Neural progenitor cell (in vitro differentiated cells): Measurements from ENCODE around the gene DPT. TPM values are rescaled to one million over a fixed set of nuclear protein-coding genes. Genes with fewer than 3 reads are reported as not detected.

Experiments used
- DNase-seq: peaks from one replicate; pipeline ENCODE4 v3.0.0-alpha.2; 2016; ENCODE audit warnings: low spot score
- H2AFZ ChIP-seq: fragments of 200-600 bp; sonication (generic); replicated peaks from 2 replicates; pipeline ENCODE4 v1.6.1; 2016; ENCODE audit warnings: antibody characterized with exemption
- H3F3A ChIP-seq: fragments of 200-600 bp; sonication (generic); 2 replicates; pipeline ENCODE4 v1.6.1; 2016; ENCODE audit warnings: antibody characterized with exemption, low read depth
- H3K27ac ChIP-seq: fragments of 200-600 bp; sonication (generic); 2 replicates; pipeline ENCODE4 v1.5.1; 2016; ENCODE audit warnings: mild to moderate bottlenecking
- H3K27me3 ChIP-seq: fragments of 200-600 bp; sonication (generic); 2 replicates; pipeline ENCODE4 v1.6.1; 2016; ENCODE audit warnings: mild to moderate bottlenecking, moderate library complexity
- H3K36me3 ChIP-seq: fragments of 200-600 bp; sonication (generic); 2 replicates; pipeline ENCODE4 v1.5.1; 2016
- H3K4me1 ChIP-seq: fragments of 200-600 bp; sonication (generic); 2 replicates; pipeline ENCODE4 v1.6.1; 2016; ENCODE audit warnings: mixed run types
- H3K4me2 ChIP-seq: fragments of 200-600 bp; sonication (generic); 2 replicates; pipeline ENCODE4 v1.6.1; 2016
- H3K4me3 ChIP-seq: fragments of 200-600 bp; sonication (generic); 2 replicates; pipeline ENCODE4 v1.5.1; 2016
- H3K79me2 ChIP-seq: fragments of 200-600 bp; sonication (generic); 2 replicates; pipeline ENCODE4 v1.6.1; 2016; ENCODE audit warnings: low read depth
- H3K9ac ChIP-seq: fragments of 200-600 bp; sonication (generic); 2 replicates; pipeline ENCODE4 v1.6.1; 2016
- H3K9me3 ChIP-seq: fragments of 200-600 bp; sonication (generic); 2 replicates; pipeline ENCODE4 v1.5.1; 2016; ENCODE audit warnings: low read depth
- H4K20me1 ChIP-seq: fragments of 200-600 bp; sonication (generic); 2 replicates; pipeline ENCODE4 v1.6.1; 2016; ENCODE audit warnings: low read depth
- H3K27ac Mint-ChIP-seq: 3 replicates; pipeline ENCODE4 v1.8.0; 2021; ENCODE audit warnings: mixed read lengths
- H3K27me3 Mint-ChIP-seq: 2 replicates; pipeline ENCODE4 v1.8.0; 2022; ENCODE audit warnings: low read depth, mild to moderate bottlenecking, inconsistent platforms, moderate library complexity, mixed read lengths; ENCODE audit not compliant: insufficient read depth
- H3K36me3 Mint-ChIP-seq: 3 replicates; pipeline ENCODE4 v1.8.0; 2021; ENCODE audit warnings: mixed read lengths
- H3K4me1 Mint-ChIP-seq: 3 replicates; pipeline ENCODE4 v1.8.0; 2021; ENCODE audit warnings: mixed read lengths
- H3K4me3 Mint-ChIP-seq: 3 replicates; pipeline ENCODE4 v1.8.0; 2021; ENCODE audit warnings: mild to moderate bottlenecking, moderate library complexity, mixed read lengths
- H3K9me3 Mint-ChIP-seq: 3 replicates; pipeline ENCODE4 v1.8.0; 2020; ENCODE audit warnings: mixed read lengths
- EZH2 ChIP-seq: fragments of 200-600 bp; sonication (generic); IDR thresholded peaks from 2 replicates; pipeline ENCODE4 v1.6.1; 2017; ENCODE audit warnings: antibody characterized with exemption, mild to moderate bottlenecking, moderate library complexity
- EZH2phosphoT487 ChIP-seq: fragments of 200-600 bp; sonication (generic); IDR thresholded peaks from 2 replicates; pipeline ENCODE4 v1.6.1; 2017; ENCODE audit warnings: antibody characterized with exemption
- total RNA-seq: library from RNA; depleted of rRNA; stranded (reverse); fragments of >200 nt; gene quantifications from 2 replicates; pipeline ENCODE4 v1.2.3, GENCODE V29; 2015; ENCODE audit warnings: low replicate concordance
- TF ChIP-seq, protein P1 (sequence below): fragments of 200-600 bp; sonication (generic); IDR thresholded peaks from 2 replicates; pipeline ENCODE4 v1.5.1; 2017; ENCODE audit warnings: antibody characterized with exemption, mild to moderate bottlenecking

DPT gene
- total RNA-seq, 1 donor from 2014 or later = not detected

DNA sequence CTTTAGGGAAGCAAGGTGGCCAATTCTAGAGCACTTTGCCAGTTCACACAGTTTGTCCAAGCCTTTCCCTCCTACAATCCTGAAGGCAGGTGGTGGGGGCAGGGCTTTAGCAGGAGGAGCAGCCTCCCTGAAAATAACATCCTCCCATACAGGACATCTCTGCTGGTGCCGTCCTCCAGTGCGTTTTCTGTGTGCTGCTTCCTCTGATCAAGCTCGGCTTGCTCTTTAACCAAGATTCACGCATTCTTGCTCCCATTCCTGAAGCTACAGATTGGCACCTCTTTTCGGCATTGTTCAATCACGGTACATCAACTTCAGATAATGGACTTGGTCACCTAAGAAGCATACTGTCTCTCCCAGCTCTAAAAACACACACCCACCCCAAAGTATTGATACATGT is 7.5 kb upstream of the DPT start:
- H4K20me1 ChIP-seq = no peaks in the 10 kb centered on the region
- no peaks in the 10 kb centered on the region for H3K4me1 ChIP-seq
- Mint-ChIP-seq H3K27me3 (peaks cover 3% of the 10 kb centered on the region), H3K9me3 (no peaks in the 10 kb centered on the region), H3K4me3 (no peak overlapping the region), H3K27ac (no peak overlapping the region), H3K4me1 (no peaks in the 10 kb centered on the region), H3K36me3 (no peaks in the 10 kb centered on the region)
- no peak overlapping the region for H2AFZ ChIP-seq
- H3K79me2 ChIP-seq = no peaks in the 10 kb centered on the region
- no peak overlapping the region for H3K4me3 ChIP-seq
- H3K27me3 ChIP-seq = no peaks in the 10 kb centered on the region
- TF ChIP-seq EZH2phosphoT487 (no peak), EZH2 (no peak)
- TF ChIP-seq, protein P1, sequence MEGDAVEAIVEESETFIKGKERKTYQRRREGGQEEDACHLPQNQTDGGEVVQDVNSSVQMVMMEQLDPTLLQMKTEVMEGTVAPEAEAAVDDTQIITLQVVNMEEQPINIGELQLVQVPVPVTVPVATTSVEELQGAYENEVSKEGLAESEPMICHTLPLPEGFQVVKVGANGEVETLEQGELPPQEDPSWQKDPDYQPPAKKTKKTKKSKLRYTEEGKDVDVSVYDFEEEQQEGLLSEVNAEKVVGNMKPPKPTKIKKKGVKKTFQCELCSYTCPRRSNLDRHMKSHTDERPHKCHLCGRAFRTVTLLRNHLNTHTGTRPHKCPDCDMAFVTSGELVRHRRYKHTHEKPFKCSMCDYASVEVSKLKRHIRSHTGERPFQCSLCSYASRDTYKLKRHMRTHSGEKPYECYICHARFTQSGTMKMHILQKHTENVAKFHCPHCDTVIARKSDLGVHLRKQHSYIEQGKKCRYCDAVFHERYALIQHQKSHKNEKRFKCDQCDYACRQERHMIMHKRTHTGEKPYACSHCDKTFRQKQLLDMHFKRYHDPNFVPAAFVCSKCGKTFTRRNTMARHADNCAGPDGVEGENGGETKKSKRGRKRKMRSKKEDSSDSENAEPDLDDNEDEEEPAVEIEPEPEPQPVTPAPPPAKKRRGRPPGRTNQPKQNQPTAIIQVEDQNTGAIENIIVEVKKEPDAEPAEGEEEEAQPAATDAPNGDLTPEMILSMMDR = no peak
- H3K36me3 ChIP-seq = no peaks in the 10 kb centered on the region
- H3K27ac ChIP-seq = no peak overlapping the region
- DNase-seq = peak; percentile 7
- H3K4me2 ChIP-seq = no peak overlapping the region
- no peaks in the 10 kb centered on the region for H3F3A ChIP-seq
- H3K9ac ChIP-seq = no peak overlapping the region
- H3K9me3 ChIP-seq = no peaks in the 10 kb centered on the region

DNA sequence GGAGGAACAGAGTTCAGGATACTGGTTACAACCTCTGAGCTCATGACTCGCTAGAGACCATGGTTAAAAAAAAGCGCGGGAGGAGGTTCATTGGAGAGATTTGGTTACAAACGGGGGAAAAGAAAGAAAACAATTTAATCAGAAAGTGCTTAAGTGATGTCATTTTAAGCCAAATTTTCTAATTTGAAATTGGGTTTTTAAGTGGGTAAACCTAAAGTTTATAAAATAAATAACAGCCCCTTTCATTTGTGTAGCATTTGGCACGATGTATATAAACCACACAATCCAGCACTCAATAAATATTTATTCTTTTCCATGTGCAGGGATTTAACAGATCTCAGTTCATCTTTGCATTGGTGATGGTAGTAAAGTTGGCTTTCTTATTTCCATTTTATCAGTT is 7.0 kb upstream of the DPT start:
- Histone ChIP-seq H3K27me3 (no peaks in the 10 kb centered on the region), H3F3A (no peaks in the 10 kb centered on the region), H3K4me1 (no peaks in the 10 kb centered on the region), H3K79me2 (no peaks in the 10 kb centered on the region), H3K9ac (no peak overlapping the region), H3K36me3 (no peaks in the 10 kb centered on the region), H4K20me1 (no peaks in the 10 kb centered on the region), H3K4me3 (no peak overlapping the region), H3K27ac (no peak overlapping the region), H3K4me2 (no peak overlapping the region), H3K9me3 (no peaks in the 10 kb centered on the region), H2AFZ (no peak overlapping the region)
- Mint-ChIP-seq H3K4me3 (no peak overlapping the region), H3K4me1 (no peaks in the 10 kb centered on the region), H3K36me3 (no peaks in the 10 kb centered on the region), H3K9me3 (no peaks in the 10 kb centered on the region), H3K27me3 (peaks cover 3% of the 10 kb centered on the region), H3K27ac (no peak overlapping the region)
- no peak for TF ChIP-seq EZH2phosphoT487
- TF ChIP-seq, protein P1 = no peak
- no peak for DNase-seq

DNA sequence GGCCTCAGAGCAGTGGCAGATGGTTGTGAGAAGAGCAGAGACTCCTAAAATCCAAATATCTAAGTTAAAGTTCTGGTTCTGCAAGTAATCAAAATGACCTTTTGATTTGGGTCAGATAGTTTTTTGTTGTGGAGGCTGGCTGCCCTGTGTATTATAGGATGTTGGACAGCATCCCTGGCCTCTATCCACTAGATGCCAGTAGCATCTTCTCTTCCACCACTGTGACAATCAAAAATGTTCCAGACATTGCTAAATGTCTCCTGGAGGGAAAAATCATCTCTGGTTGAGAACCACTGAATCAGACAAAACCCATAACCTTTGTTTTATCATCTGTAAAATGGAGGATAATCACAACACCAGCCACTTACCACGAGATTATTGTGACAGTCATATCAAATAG is 5.9 kb upstream of the DPT start:
- Histone ChIP-seq H3K9ac (no peak overlapping the region), H3K4me2 (no peak overlapping the region), H3K4me1 (no peaks in the 10 kb centered on the region), H4K20me1 (no peaks in the 10 kb centered on the region), H3K9me3 (no peaks in the 10 kb centered on the region), H3K79me2 (no peaks in the 10 kb centered on the region), H3K36me3 (no peaks in the 10 kb centered on the region), H2AFZ (no peak overlapping the region), H3K4me3 (no peak overlapping the region), H3K27me3 (no peaks in the 10 kb centered on the region), H3K27ac (no peak overlapping the region), H3F3A (no peaks in the 10 kb centered on the region)
- TF ChIP-seq EZH2 (no peak), EZH2phosphoT487 (no peak)
- TF ChIP-seq, protein P1 = no peak
- no peaks in the 10 kb centered on the region for H3K36me3 Mint-ChIP-seq
- H3K9me3 Mint-ChIP-seq = no peaks in the 10 kb centered on the region
- peaks cover 3% of the 10 kb centered on the region for H3K27me3 Mint-ChIP-seq
- DNase-seq = no peak
- H3K4me3 Mint-ChIP-seq = no peak overlapping the region
- no peak overlapping the region for H3K27ac Mint-ChIP-seq
- H3K4me1 Mint-ChIP-seq = no peaks in the 10 kb centered on the region

DNA sequence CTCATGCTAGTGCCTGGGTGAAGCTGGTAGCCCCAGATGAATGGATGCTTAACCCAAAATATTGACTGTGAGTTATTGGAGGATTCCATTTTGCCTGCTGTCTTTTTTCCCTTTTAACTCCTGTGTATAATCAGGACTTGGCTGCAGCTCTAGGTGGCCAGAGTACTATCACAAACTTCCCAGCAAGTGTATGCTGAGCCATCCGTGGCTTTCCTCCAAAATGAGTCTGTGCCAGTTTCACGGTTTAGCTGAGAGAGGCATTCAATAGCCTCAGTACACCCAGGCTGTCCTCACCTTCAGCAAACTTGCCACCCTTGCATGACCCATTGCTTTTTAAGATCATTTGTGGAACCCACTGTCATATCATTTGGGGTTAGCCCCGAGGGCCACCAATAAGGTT is 5.3 kb upstream of the DPT start:
- Histone ChIP-seq H3K79me2 (no peaks in the 10 kb centered on the region), H3K4me1 (no peaks in the 10 kb centered on the region), H3K4me3 (no peak overlapping the region), H3K9ac (no peak overlapping the region), H4K20me1 (no peaks in the 10 kb centered on the region), H3K27me3 (no peaks in the 10 kb centered on the region), H3K27ac (no peak overlapping the region), H3K9me3 (no peaks in the 10 kb centered on the region), H3F3A (no peaks in the 10 kb centered on the region), H3K4me2 (no peak overlapping the region), H2AFZ (no peak overlapping the region), H3K36me3 (no peaks in the 10 kb centered on the region)
- no peak for DNase-seq
- TF ChIP-seq, protein P1 = no peak
- TF ChIP-seq EZH2phosphoT487 = no peak
- TF ChIP-seq EZH2 = no peak
- Mint-ChIP-seq H3K9me3 (no peaks in the 10 kb centered on the region), H3K36me3 (no peaks in the 10 kb centered on the region), H3K27ac (no peak overlapping the region), H3K4me1 (no peaks in the 10 kb centered on the region), H3K4me3 (no peak overlapping the region), H3K27me3 (peaks cover 3% of the 10 kb centered on the region)
